ENCODE data around the gene VASH2. TPM values are rescaled to one million over a fixed set of nuclear protein-coding genes. Genes with fewer than 3 reads are reported as not detected.

VASH2 gene
- total and polyA plus RNA-seq, 10 donors: 0.33 to 2.6 (median 0.95) TPM

- no peaks in the 10 kb centered on the region for H3K36me3 ChIP-seq
- no peak overlapping the region for H3K4me3 ChIP-seq
- no peaks in the 10 kb centered on the region for H3K27me3 ChIP-seq (replicated peaks in 1 of 7)
- no peak for DNase-seq
- H3K9me3 ChIP-seq: no peaks in the 10 kb centered on the region
- intact Hi-C loops (cut with DNase I; ENCODE audit: low total_unique reads): no loop called here
- H3K4me1 ChIP-seq: no peaks in the 10 kb centered on the region
- TF ChIP-seq POLR2A (IDR thresholded peaks at IDR 0.05) (no peak), POLR2AphosphoS5 (IDR thresholded peaks at IDR 0.05) (no peak), CTCF (IDR thresholded peaks at IDR 0.05 in 8 of 11, conservative IDR thresholded peaks at IDR 0.05 in 3 of 11) (no peak)
- H3K27ac ChIP-seq: no peak overlapping the region
- WGBS, 5 donors: 63 to 77% (median 67%) methylated on average over 13 of the region's 13 CpGs
These were observed 31.4 kb downstream of the VASH2 start for GRCh38 chr1:212981571-212982328.

- 84 to 89% (median 87%) methylated on average over 6 of the region's 6 CpGs for WGBS, 5 donors
- no peak for DNase-seq
- no peak overlapping the region for H3K27ac ChIP-seq
- H3K9me3 ChIP-seq: no peaks in the 10 kb centered on the region
- TF ChIP-seq POLR2A (IDR thresholded peaks at IDR 0.05) (no peak), POLR2AphosphoS5 (IDR thresholded peaks at IDR 0.05) (no peak), CTCF (IDR thresholded peaks at IDR 0.05 in 8 of 11, conservative IDR thresholded peaks at IDR 0.05 in 3 of 11) (no peak)
- H3K27me3 ChIP-seq (replicated peaks in 1 of 7): no peaks in the 10 kb centered on the region
- no peaks in the 10 kb centered on the region for H3K36me3 ChIP-seq
- intact Hi-C loops (cut with DNase I; ENCODE audit: low total_unique reads): no loop called here
- H3K4me1 ChIP-seq: no peaks in the 10 kb centered on the region
- H3K4me3 ChIP-seq: no peak overlapping the region
These were observed 32.2 kb downstream of the VASH2 start for GRCh38 chr1:212982430-212983152.

- Histone ChIP-seq H3K4me3 (no peak overlapping the region), H3K9me3 (no peaks in the 10 kb centered on the region), H3K27me3 (replicated peaks in 1 of 7) (no peaks in the 10 kb centered on the region), H3K36me3 (no peaks in the 10 kb centered on the region), H3K27ac (no peak overlapping the region), H3K4me1 (no peaks in the 10 kb centered on the region)
- intact Hi-C loops (cut with DNase I; ENCODE audit: low total_unique reads): no loop called here
- 80 to 96% (median 93%) methylated on average over 3 of the region's 3 CpGs for WGBS, 5 donors
- no peak for DNase-seq
- TF ChIP-seq CTCF (IDR thresholded peaks at IDR 0.05 in 8 of 11, conservative IDR thresholded peaks at IDR 0.05 in 3 of 11): no peak
- TF ChIP-seq POLR2A (IDR thresholded peaks at IDR 0.05): no peak
- TF ChIP-seq POLR2AphosphoS5 (IDR thresholded peaks at IDR 0.05): no peak
These were observed 33.1 kb downstream of the VASH2 start for GRCh38 chr1:212983482-212983881.

Measured in spleen (tissue), 11 donors.